GM19193 (cell line): ENCODE measurements around the gene DSCAM.

ENCODE experiments used
- POLR2A ChIP-seq: IDR thresholded peaks from 4 replicates; pipeline ENCODE4 v1.6.1; 2011; ENCODE audit not compliant: insufficient read depth, insufficient read length; ENCODE audit errors: extremely low read depth

DSCAM gene

GRCh38 chr21:40639616-40640194 lies 207.3 kb downstream of the DSCAM start:
- no peak for TF ChIP-seq POLR2A

- TF ChIP-seq POLR2A, result no peak
Measured at GRCh38 chr21:40638466-40639251, 208.3 kb downstream of the DSCAM start.

GRCh38 chr21:40636026-40636425 lies 210.9 kb downstream of the DSCAM start:
- TF ChIP-seq POLR2A, result no peak

- no peak for TF ChIP-seq POLR2A
Measured at GRCh38 chr21:40635391-40635790, 211.6 kb downstream of the DSCAM start.

- no peak for TF ChIP-seq POLR2A
Measured at GRCh38 chr21:40634141-40634540, 212.8 kb downstream of the DSCAM start.

- TF ChIP-seq POLR2A, result no peak
Measured at GRCh38 chr21:40633048-40633447, 213.9 kb downstream of the DSCAM start.

GRCh38 chr21:40631211-40631610 lies 215.7 kb downstream of the DSCAM start:
- no peak for TF ChIP-seq POLR2A

GRCh38 chr21:40625991-40626390 lies 221.0 kb downstream of the DSCAM start:
- TF ChIP-seq POLR2A, result no peak

GRCh38 chr21:40623528-40623927 lies 223.4 kb downstream of the DSCAM start:
- no peak for TF ChIP-seq POLR2A

GRCh38 chr21:40622531-40622930 lies 224.4 kb downstream of the DSCAM start:
- TF ChIP-seq POLR2A, result no peak

- TF ChIP-seq POLR2A, result no peak
Measured at GRCh38 chr21:40620386-40621145, 226.4 kb downstream of the DSCAM start.

- no peak for TF ChIP-seq POLR2A
Measured at GRCh38 chr21:40618191-40618973, 228.6 kb downstream of the DSCAM start.

GRCh38 chr21:40616377-40616704 lies 230.6 kb downstream of the DSCAM start:
- TF ChIP-seq POLR2A, result no peak

- no peak for TF ChIP-seq POLR2A
Measured at GRCh38 chr21:40615505-40616376, 231.2 kb downstream of the DSCAM start.
